GM06990 (cell line): ENCODE measurements around the gene HCCS.

Experiments used
- DNase-seq: peaks from one replicate; pipeline ENCODE4 v3.0.0-alpha.2; 2011; ENCODE audit not compliant: insufficient read length; ENCODE audit errors: extremely low read depth
- H3K27me3 ChIP-seq: replicated peaks from 2 replicates; pipeline ENCODE4 v1.6.0; 2011; ENCODE audit warnings: low read length; ENCODE audit not compliant: control insufficient read depth, insufficient read depth
- H3K36me3 ChIP-seq: 2 replicates; pipeline ENCODE4 v1.5.1; 2011; ENCODE audit warnings: low read length; ENCODE audit not compliant: control insufficient read depth, insufficient read depth
- H3K4me3 ChIP-seq: replicated peaks from 2 replicates; pipeline ENCODE4 v1.5.1; 2011; ENCODE audit warnings: low read depth, mild to moderate bottlenecking, control low read depth, low read length
- CTCF ChIP-seq: IDR thresholded peaks from 2 replicates; pipeline ENCODE4 v1.5.1; 2011; ENCODE audit warnings: low read length, control low read depth, mild to moderate bottlenecking, inconsistent platforms; ENCODE audit not compliant: insufficient read depth, poor library complexity, severe bottlenecking

The HCCS gene

GRCh38 chrX:11148401-11148800 is 37.3 kb downstream of the HCCS start:
- Histone ChIP-seq H3K27me3 (no peaks in the 10 kb centered on the region), H3K4me3 (no peak overlapping the region), H3K36me3 (no peaks in the 10 kb centered on the region)
- DNase-seq = no peak
- no peak for TF ChIP-seq CTCF

GRCh38 chrX:11151799-11152559 is 40.8 kb downstream of the HCCS start:
- no peaks in the 10 kb centered on the region for H3K36me3 ChIP-seq
- no peaks in the 10 kb centered on the region for H3K27me3 ChIP-seq
- no peak for TF ChIP-seq CTCF
- DNase-seq = no peak
- no peak overlapping the region for H3K4me3 ChIP-seq

- no peak overlapping the region for H3K4me3 ChIP-seq
- DNase-seq = no peak
- H3K36me3 ChIP-seq = no peaks in the 10 kb centered on the region
- no peak for TF ChIP-seq CTCF
- H3K27me3 ChIP-seq = no peaks in the 10 kb centered on the region
Measured at GRCh38 chrX:11159149-11159548, 48.0 kb downstream of the HCCS start.

GRCh38 chrX:11164433-11164832 is 53.3 kb downstream of the HCCS start:
- Histone ChIP-seq H3K27me3 (no peaks in the 10 kb centered on the region), H3K36me3 (no peaks in the 10 kb centered on the region), H3K4me3 (no peak overlapping the region)
- DNase-seq = no peak
- TF ChIP-seq CTCF = no peak

- DNase-seq = no peak
- Histone ChIP-seq H3K27me3 (no peaks in the 10 kb centered on the region), H3K4me3 (no peak overlapping the region), H3K36me3 (no peaks in the 10 kb centered on the region)
- no peak for TF ChIP-seq CTCF
Measured at GRCh38 chrX:11171956-11172355, 60.8 kb downstream of the HCCS start.

GRCh38 chrX:11172415-11172814 is 61.3 kb downstream of the HCCS start:
- H3K36me3 ChIP-seq = no peaks in the 10 kb centered on the region
- no peaks in the 10 kb centered on the region for H3K27me3 ChIP-seq
- TF ChIP-seq CTCF = no peak
- DNase-seq = no peak
- no peak overlapping the region for H3K4me3 ChIP-seq
